H9 (cell line): ENCODE results near the gene TRPM4. TPM values are rescaled to one million over a fixed set of nuclear protein-coding genes. Genes with fewer than 3 reads are reported as not detected.

Source experiments
- DNase-seq: peaks from one replicate; pipeline ENCODE4 v3.0.0-alpha.2; 2017
- H2AFZ ChIP-seq: one replicate; pipeline ENCODE4 v1.6.1; 2013; ENCODE audit warnings: mild to moderate bottlenecking, low read length, control low read depth, moderate library complexity
- H2AK5ac ChIP-seq: 2 replicates; pipeline ENCODE4 v1.6.1; 2013; ENCODE audit warnings: low read length, control low read depth, mixed read lengths; ENCODE audit not compliant: insufficient read length
- H2BK120ac ChIP-seq: one replicate; pipeline ENCODE4 v1.6.1; 2013; ENCODE audit warnings: low read depth, mild to moderate bottlenecking, low read length, control low read depth, inconsistent platforms; ENCODE audit not compliant: poor library complexity, severe bottlenecking
- H2BK12ac ChIP-seq: 2 replicates; pipeline ENCODE4 v1.6.1; 2013; ENCODE audit warnings: low read length, control low read depth, mixed read lengths, low read depth; ENCODE audit not compliant: insufficient read length
- H2BK15ac ChIP-seq: 2 replicates; pipeline ENCODE4 v1.6.1; 2013; ENCODE audit warnings: low read depth, low read length, control low read depth
- H2BK20ac ChIP-seq: one replicate; pipeline ENCODE4 v1.6.1; 2013; ENCODE audit warnings: low read depth, mild to moderate bottlenecking, low read length, control low read depth, inconsistent platforms; ENCODE audit not compliant: poor library complexity, severe bottlenecking
- H2BK5ac ChIP-seq: 2 replicates; pipeline ENCODE4 v1.6.1; 2013; ENCODE audit warnings: low read length, control low read depth, mixed read lengths; ENCODE audit not compliant: insufficient read length
- H3K14ac ChIP-seq: 2 replicates; pipeline ENCODE4 v1.6.1; 2013; ENCODE audit warnings: low read length, control low read depth; ENCODE audit not compliant: insufficient read depth
- H3K18ac ChIP-seq: 2 replicates; pipeline ENCODE4 v1.6.1; 2013; ENCODE audit warnings: low read depth, mild to moderate bottlenecking, mixed read lengths, low read length, control low read depth; ENCODE audit not compliant: insufficient read length
- H3K23ac ChIP-seq: 2 replicates; pipeline ENCODE4 v1.6.1; 2013; ENCODE audit warnings: low read length, control low read depth, mixed read lengths, low read depth; ENCODE audit not compliant: insufficient read length
- H3K23me2 ChIP-seq: 2 replicates; pipeline ENCODE4 v1.6.1; 2013; ENCODE audit warnings: low read depth, mild to moderate bottlenecking, mixed read lengths, low read length, control low read depth; ENCODE audit not compliant: insufficient read length, poor library complexity, severe bottlenecking
- H3K27ac ChIP-seq: 2 replicates; pipeline ENCODE4 v1.5.1; 2013; ENCODE audit warnings: low read length, control low read depth, mixed read lengths, low read depth; ENCODE audit not compliant: insufficient read length
- H3K27me3 ChIP-seq: 2 replicates; pipeline ENCODE4 v1.6.1; 2013; ENCODE audit warnings: low read length, control low read depth, inconsistent platforms; ENCODE audit not compliant: insufficient read depth
- H3K4ac ChIP-seq: 2 replicates; pipeline ENCODE4 v1.6.1; 2013; ENCODE audit warnings: low read depth, mild to moderate bottlenecking, control low read depth, inconsistent platforms, low read length, moderate library complexity
- H3K4me1 ChIP-seq: 2 replicates; pipeline ENCODE4 v1.6.1; 2013; ENCODE audit warnings: low read length, control low read depth, inconsistent platforms; ENCODE audit not compliant: insufficient read depth
- H3K4me2 ChIP-seq: 2 replicates; pipeline ENCODE4 v1.6.1; 2013; ENCODE audit warnings: low read length, control low read depth, mixed read lengths; ENCODE audit not compliant: insufficient read length, insufficient read depth
- H3K56ac ChIP-seq: 2 replicates; pipeline ENCODE4 v1.6.1; 2013; ENCODE audit warnings: low read depth, mild to moderate bottlenecking, mixed read lengths, low read length, control low read depth; ENCODE audit not compliant: insufficient read length
- H3K79me1 ChIP-seq: 2 replicates; pipeline ENCODE4 v1.6.1; 2013; ENCODE audit warnings: low read depth, mild to moderate bottlenecking, moderate library complexity, low read length, control low read depth, inconsistent platforms; ENCODE audit not compliant: insufficient read depth, poor library complexity, severe bottlenecking
- H3K79me2 ChIP-seq: 2 replicates; pipeline ENCODE4 v1.6.1; 2013; ENCODE audit warnings: low read length, control low read depth, inconsistent platforms; ENCODE audit not compliant: insufficient read depth
- H3K9ac ChIP-seq: 2 replicates; pipeline ENCODE4 v1.6.1; 2013; ENCODE audit warnings: low read length, control low read depth, mixed read lengths; ENCODE audit not compliant: insufficient read length; ENCODE audit errors: extremely low read depth
- H3K9me3 ChIP-seq: one replicate; pipeline ENCODE4 v1.6.1; 2013; ENCODE audit warnings: low read depth, low read length, inconsistent platforms; ENCODE audit not compliant: control insufficient read depth
- H3T11ph ChIP-seq: one replicate; pipeline ENCODE4 v1.6.1; 2013; ENCODE audit warnings: mild to moderate bottlenecking, low read length, control low read depth, inconsistent platforms
- H4K20me1 ChIP-seq: one replicate; pipeline ENCODE4 v1.6.1; 2013; ENCODE audit not compliant: control insufficient read depth, insufficient read length, insufficient read depth
- H4K5ac ChIP-seq: 2 replicates; pipeline ENCODE4 v1.6.1; 2013; ENCODE audit warnings: low read depth, mild to moderate bottlenecking, mixed read lengths, low read length, control low read depth; ENCODE audit not compliant: insufficient read length
- H4K8ac ChIP-seq: replicated peaks from 2 replicates; pipeline ENCODE4 v1.6.1; 2013; ENCODE audit warnings: low read length, control low read depth, mixed read lengths, low read depth; ENCODE audit not compliant: insufficient read length
- H4K91ac ChIP-seq: 2 replicates; pipeline ENCODE4 v1.6.1; 2013; ENCODE audit warnings: low read depth, mild to moderate bottlenecking, moderate library complexity, mixed read lengths, low read length, control low read depth; ENCODE audit not compliant: insufficient read length
- H3K27ac Mint-ChIP-seq, 3 experiments: 2 replicates in 2 of 3; 3 replicates in 1 of 3; pipeline ENCODE4 v1.8.0; 2020 to 2021; ENCODE audit warnings: mixed read lengths in 3 of 3, mild to moderate bottlenecking in 1 of 3, moderate library complexity in 1 of 3
- H3K27me3 Mint-ChIP-seq: 2 replicates; pipeline ENCODE4 v1.8.0; 2021; ENCODE audit warnings: low read depth, mild to moderate bottlenecking, moderate library complexity, mixed read lengths
- H3K36me3 Mint-ChIP-seq, 3 experiments: 2 replicates in 2 of 3; 3 replicates in 1 of 3; pipeline ENCODE4 v1.8.0; 2020 to 2021; ENCODE audit warnings: low read depth in 3 of 3, mixed read lengths in 3 of 3; ENCODE audit not compliant: insufficient read depth in 1 of 3
- H3K4me1 Mint-ChIP-seq, 2 experiments: 2 replicates each; pipeline ENCODE4 v1.8.0; 2020; ENCODE audit warnings: mixed read lengths in 2 of 2
- H3K4me3 Mint-ChIP-seq, 2 experiments: 2 replicates in 1 of 2; 3 replicates in 1 of 2; pipeline ENCODE4 v1.8.0; 2020 to 2021; ENCODE audit warnings: mild to moderate bottlenecking in 2 of 2, mixed read lengths in 2 of 2, moderate library complexity in 1 of 2
- H3K9me3 Mint-ChIP-seq, 2 experiments: 2 replicates in 1 of 2; 3 replicates in 1 of 2; pipeline ENCODE4 v1.8.0; 2020; ENCODE audit warnings: mild to moderate bottlenecking in 2 of 2, mixed read lengths in 2 of 2, moderate library complexity in 1 of 2
- WGBS: extraction: QIAGEN DNeasy Blood & Tissue Kit; methylation state at CpG from one replicate; pipeline ENCODE4 v1.1.7; 2013; ENCODE audit warnings: missing lambda C conversion rate, low lambda C conversion rate, mixed read lengths; ENCODE audit not compliant: insufficient read length; ENCODE audit errors: extremely low coverage; 5-methylcytosine and 5-hydroxymethylcytosine counted together
- total RNA-seq: library from RNA; stranded (reverse); gene quantifications from 2 replicates; pipeline ENCODE4 v1.2.1, GENCODE V29; 2021
- TF ChIP-seq, protein P1 (sequence below): fragments of 200-600 bp; sonication (generic); conservative IDR thresholded peaks from 3 replicates; pipeline ENCODE4 v1.8.0; 2021; ENCODE audit warnings: antibody characterized with exemption, mild to moderate bottlenecking

The TRPM4 gene
- total RNA-seq, 1 experiment from 2014 or later: 6.9 TPM

DNA sequence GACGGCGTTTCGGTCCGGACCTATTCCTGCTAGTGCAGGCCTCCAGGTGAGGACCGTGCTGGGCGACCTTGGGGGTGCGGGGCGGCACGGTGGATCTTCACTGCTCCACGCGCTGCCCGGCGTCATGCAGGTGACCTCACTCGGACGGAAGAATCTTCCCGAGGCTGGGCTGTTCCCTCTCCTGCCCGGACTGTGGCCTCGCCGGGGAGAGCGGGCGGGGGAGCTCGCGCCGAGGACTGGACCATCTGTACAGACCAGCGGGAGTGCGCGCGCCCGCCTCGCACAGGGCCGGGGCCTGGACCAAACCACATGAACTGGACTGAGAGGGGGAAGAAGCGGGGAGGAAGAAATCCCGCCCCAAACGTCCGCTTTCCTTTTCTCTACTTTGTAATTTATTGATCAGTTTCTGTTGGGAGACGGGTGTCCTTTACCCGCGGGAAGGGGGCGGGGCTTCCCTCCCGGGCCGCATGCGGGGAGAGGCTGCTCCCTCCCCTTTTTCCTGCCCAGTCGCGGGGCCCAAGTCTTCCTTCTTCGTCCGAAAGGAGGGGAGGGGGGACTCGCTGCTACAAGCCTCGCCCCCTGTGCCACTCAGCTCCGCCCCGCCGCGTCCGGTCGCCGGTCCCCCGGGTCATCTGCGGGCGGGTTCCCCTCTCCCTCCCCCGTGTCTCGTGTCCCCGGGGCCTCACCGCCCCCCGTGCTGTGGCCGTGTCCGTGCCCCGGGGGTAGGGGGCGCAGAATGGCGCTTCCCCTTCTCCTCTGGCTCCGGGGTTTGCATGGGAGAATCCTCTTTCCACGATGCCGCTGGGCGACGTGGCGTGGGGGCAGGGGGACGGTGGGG, 7.3 kb upstream of the TRPM4 start:
- Histone ChIP-seq H3K9me3 (no peaks in the 10 kb centered on the region), H4K91ac (no peak overlapping the region), H3K4me1 (no peaks in the 10 kb centered on the region; the same call in 1 of the 2 replicates), H4K20me1 (no peaks in the 10 kb centered on the region), H3K14ac (peak overlapping the region; percentile 53), H2AFZ (no peak overlapping the region), H2BK5ac (no peak overlapping the region), H3K4ac (no peak overlapping the region), H3K79me2 (no peaks in the 10 kb centered on the region), H3T11ph (no peak overlapping the region), H2AK5ac (no peak overlapping the region), H3K23me2 (peaks cover 17% of the 10 kb centered on the region), H3K79me1 (no peaks in the 10 kb centered on the region), H3K4me2 (peak overlapping the region; percentile 57), H3K18ac (no peak overlapping the region), H3K9ac (peak overlapping the region; percentile 32), H3K56ac (no peak overlapping the region), H2BK15ac (no peak overlapping the region), H3K23ac (no peak overlapping the region), H2BK12ac (no peak overlapping the region), H2BK20ac (no peak overlapping the region), H4K8ac (no peak overlapping the region), H4K5ac (no peak overlapping the region), H3K27ac (no peak overlapping the region), H3K27me3 (no peaks in the 10 kb centered on the region; the same call in 1 of the 2 replicates), H2BK120ac (no peak overlapping the region)
- Mint-ChIP-seq H3K4me1 (peaks cover 20 to 53% of the 10 kb centered on the region in 2 experiments), H3K27ac (peak overlapping the region; percentile 93 to 98 (median 94); a peak in 6 of 7 replicates), H3K36me3 (peaks cover 0 to 15% (median 0%) of the 10 kb centered on the region in 3 experiments; a peak in 4 of 7 replicates), H3K4me3 (peak overlapping the region; percentile 87 to 96), H3K9me3 (peaks cover 0 to 6% of the 10 kb centered on the region in 2 experiments; a peak in 2 of 5 replicates), H3K27me3 (peaks cover 33% of the 10 kb centered on the region)
- peak; percentile 89 for DNase-seq
- TF ChIP-seq, protein P1, sequence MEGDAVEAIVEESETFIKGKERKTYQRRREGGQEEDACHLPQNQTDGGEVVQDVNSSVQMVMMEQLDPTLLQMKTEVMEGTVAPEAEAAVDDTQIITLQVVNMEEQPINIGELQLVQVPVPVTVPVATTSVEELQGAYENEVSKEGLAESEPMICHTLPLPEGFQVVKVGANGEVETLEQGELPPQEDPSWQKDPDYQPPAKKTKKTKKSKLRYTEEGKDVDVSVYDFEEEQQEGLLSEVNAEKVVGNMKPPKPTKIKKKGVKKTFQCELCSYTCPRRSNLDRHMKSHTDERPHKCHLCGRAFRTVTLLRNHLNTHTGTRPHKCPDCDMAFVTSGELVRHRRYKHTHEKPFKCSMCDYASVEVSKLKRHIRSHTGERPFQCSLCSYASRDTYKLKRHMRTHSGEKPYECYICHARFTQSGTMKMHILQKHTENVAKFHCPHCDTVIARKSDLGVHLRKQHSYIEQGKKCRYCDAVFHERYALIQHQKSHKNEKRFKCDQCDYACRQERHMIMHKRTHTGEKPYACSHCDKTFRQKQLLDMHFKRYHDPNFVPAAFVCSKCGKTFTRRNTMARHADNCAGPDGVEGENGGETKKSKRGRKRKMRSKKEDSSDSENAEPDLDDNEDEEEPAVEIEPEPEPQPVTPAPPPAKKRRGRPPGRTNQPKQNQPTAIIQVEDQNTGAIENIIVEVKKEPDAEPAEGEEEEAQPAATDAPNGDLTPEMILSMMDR: no peak
- no CpG with 5 or more reads among the region's 75 CpGs for WGBS
